ENCODE results near the gene ARVCF.

GRCh38 chr22:20002636-20003035, 14.0 kb downstream of the ARVCF start:
- TF ChIP-seq CTCF (IDR thresholded peaks at IDR 0.05): no peak
- no peak for TF ChIP-seq POLR2AphosphoS5 (IDR thresholded peaks at IDR 0.05)
- TF ChIP-seq POLR2A (IDR thresholded peaks at IDR 0.05): no peak
